Skeletal muscle satellite cell (primary cell): ENCODE measurements around the gene ACHE.

ENCODE experiments used
- H3K27me3 ChIP-seq: 2 replicates; pipeline ENCODE4 v1.7.0; 2013; ENCODE audit warnings: low read length; ENCODE audit not compliant: control insufficient read depth, insufficient read depth
- H3K36me3 ChIP-seq: 2 replicates; pipeline ENCODE4 v1.7.0; 2013; ENCODE audit warnings: mild to moderate bottlenecking, control low read depth, low read length; ENCODE audit not compliant: insufficient read depth
- H3K4me1 ChIP-seq: 2 replicates; pipeline ENCODE4 v1.7.0; 2013; ENCODE audit warnings: low read length; ENCODE audit not compliant: control insufficient read depth, insufficient read depth
- H3K4me2 ChIP-seq: 2 replicates; pipeline ENCODE4 v1.7.0; 2013; ENCODE audit warnings: mild to moderate bottlenecking, low read length
- H3K4me3 ChIP-seq: 2 replicates; pipeline ENCODE4 v1.7.0; 2013; ENCODE audit warnings: low read length
- H3K9ac ChIP-seq: 2 replicates; pipeline ENCODE4 v1.7.0; 2013; ENCODE audit warnings: mild to moderate bottlenecking, low read depth, low read length, moderate library complexity
- H3K9me3 ChIP-seq: replicated peaks from 2 replicates; pipeline ENCODE4 v1.7.0; 2013; ENCODE audit warnings: mild to moderate bottlenecking, control low read depth, low read length

The ACHE gene

GRCh38 chr7:100895956-100896731, 456 bp upstream of the ACHE start:
- Histone ChIP-seq H3K9ac (no peak overlapping the region), H3K4me3 (no peak overlapping the region), H3K9me3 (no peaks in the 10 kb centered on the region), H3K36me3 (no peaks in the 10 kb centered on the region), H3K27me3 (peaks cover 35% of the 10 kb centered on the region), H3K4me1 (peaks cover 6% of the 10 kb centered on the region), H3K4me2 (peak overlapping the region; percentile 73)

- no peaks in the 10 kb centered on the region for H3K36me3 ChIP-seq
- H3K9me3 ChIP-seq = no peaks in the 10 kb centered on the region
- H3K4me3 ChIP-seq = peak overlapping the region; percentile 61
- no peak overlapping the region for H3K9ac ChIP-seq
- H3K27me3 ChIP-seq = peaks cover 27% of the 10 kb centered on the region
- peaks cover 14% of the 10 kb centered on the region for H3K4me1 ChIP-seq
- H3K4me2 ChIP-seq = peak overlapping the region; percentile 85
Measured at GRCh38 chr7:100894860-100895700, 608 bp downstream of the ACHE start.

- Histone ChIP-seq H3K9me3 (no peaks in the 10 kb centered on the region), H3K9ac (no peak overlapping the region), H3K4me3 (no peak overlapping the region), H3K36me3 (no peaks in the 10 kb centered on the region), H3K4me2 (peak overlapping the region; percentile 85), H3K27me3 (peaks cover 24% of the 10 kb centered on the region), H3K4me1 (peaks cover 19% of the 10 kb centered on the region)
Measured at GRCh38 chr7:100893910-100894721, 1.6 kb downstream of the ACHE start.

GRCh38 chr7:100893318-100893895, 2.3 kb downstream of the ACHE start:
- peaks cover 5% of the 10 kb centered on the region for H3K36me3 ChIP-seq
- H3K27me3 ChIP-seq = peaks cover 24% of the 10 kb centered on the region
- H3K4me3 ChIP-seq = no peak overlapping the region
- no peak overlapping the region for H3K9ac ChIP-seq
- no peaks in the 10 kb centered on the region for H3K9me3 ChIP-seq
- no peak overlapping the region for H3K4me2 ChIP-seq
- peaks cover 26% of the 10 kb centered on the region for H3K4me1 ChIP-seq

- peaks cover 13% of the 10 kb centered on the region for H3K36me3 ChIP-seq
- peaks cover 19% of the 10 kb centered on the region for H3K27me3 ChIP-seq
- H3K9ac ChIP-seq = no peak overlapping the region
- H3K4me2 ChIP-seq = no peak overlapping the region
- H3K4me3 ChIP-seq = no peak overlapping the region
- no peaks in the 10 kb centered on the region for H3K9me3 ChIP-seq
- peaks cover 33% of the 10 kb centered on the region for H3K4me1 ChIP-seq
Measured at GRCh38 chr7:100892364-100893317, 3.0 kb downstream of the ACHE start.

- no peak overlapping the region for H3K4me3 ChIP-seq
- H3K27me3 ChIP-seq = peaks cover 11% of the 10 kb centered on the region
- no peak overlapping the region for H3K9ac ChIP-seq
- H3K4me1 ChIP-seq = peaks cover 37% of the 10 kb centered on the region
- H3K9me3 ChIP-seq = no peaks in the 10 kb centered on the region
- H3K36me3 ChIP-seq = peaks cover 22% of the 10 kb centered on the region
- H3K4me2 ChIP-seq = no peak overlapping the region
Measured at GRCh38 chr7:100891568-100892247, 4.0 kb downstream of the ACHE start.

GRCh38 chr7:100890653-100891567, 4.8 kb downstream of the ACHE start:
- Histone ChIP-seq H3K36me3 (peaks cover 30% of the 10 kb centered on the region), H3K4me1 (peaks cover 37% of the 10 kb centered on the region), H3K4me3 (peak overlapping the region; percentile 74), H3K27me3 (peaks cover 3% of the 10 kb centered on the region), H3K4me2 (peak overlapping the region; percentile 92), H3K9me3 (no peaks in the 10 kb centered on the region), H3K9ac (peak overlapping the region; percentile 78)

- peaks cover 48% of the 10 kb centered on the region for H3K36me3 ChIP-seq
- H3K27me3 ChIP-seq = no peaks in the 10 kb centered on the region
- peak within 1 kb of the TSS; percentile 98 for H3K4me2 ChIP-seq
- no peaks in the 10 kb centered on the region for H3K9me3 ChIP-seq
- peak within 1 kb of the TSS; percentile 89 for H3K9ac ChIP-seq
- peaks cover 31% of the 10 kb centered on the region for H3K4me1 ChIP-seq
- peak within 1 kb of the TSS; percentile 85 for H3K4me3 ChIP-seq
Measured at GRCh38 chr7:100888988-100889750, 6.5 kb downstream of the ACHE start, which contains the start of gene UFSP1. Gene UFSP1, minus strand, starts transcription at chr7:100889715. Its CDS starts 444 bp downstream, at chr7:100889271.
